NB4 (cell line): ENCODE measurements around the gene NDUFB10.
"Not testable (repeated sequence)": the region's sequence is repeated elsewhere in the genome, so short reads cannot be mapped to it uniquely, and the experiment has no call there.

Experiments used
- MAX ChIP-seq: IDR thresholded peaks from 2 replicates; pipeline ENCODE4 v1.6.1; 2011; ENCODE audit warnings: low read depth, low read length
- MYC ChIP-seq: IDR thresholded peaks from 2 replicates; pipeline ENCODE4 v1.6.1; 2011; ENCODE audit warnings: low read depth, low read length
- TF ChIP-seq, protein P1 (sequence below): IDR thresholded peaks from one replicate; pipeline ENCODE4 v1.5.1; 2012; ENCODE audit warnings: low read depth, low read length

DNA sequence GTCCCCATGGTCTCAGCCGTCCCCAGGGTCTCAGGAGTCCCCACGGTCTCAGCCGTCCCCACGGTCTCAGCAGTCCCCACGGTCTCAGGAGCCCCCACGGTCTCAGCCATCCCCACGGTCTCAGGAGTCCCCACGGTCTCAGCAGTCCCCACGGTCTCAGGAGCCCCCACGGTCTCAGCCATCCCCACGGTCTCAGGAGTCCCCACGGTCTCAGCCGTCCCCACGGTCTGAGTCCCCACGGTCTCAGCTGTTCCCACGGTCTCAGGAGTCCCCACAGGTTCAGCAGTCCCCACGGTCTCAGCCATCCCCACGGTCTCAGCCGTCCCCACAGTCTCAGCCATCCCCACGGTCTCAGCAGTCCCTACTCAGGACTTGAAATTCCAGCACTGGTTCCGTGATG, 39.2 kb upstream of the NDUFB10 start:
- TF ChIP-seq, protein P1, sequence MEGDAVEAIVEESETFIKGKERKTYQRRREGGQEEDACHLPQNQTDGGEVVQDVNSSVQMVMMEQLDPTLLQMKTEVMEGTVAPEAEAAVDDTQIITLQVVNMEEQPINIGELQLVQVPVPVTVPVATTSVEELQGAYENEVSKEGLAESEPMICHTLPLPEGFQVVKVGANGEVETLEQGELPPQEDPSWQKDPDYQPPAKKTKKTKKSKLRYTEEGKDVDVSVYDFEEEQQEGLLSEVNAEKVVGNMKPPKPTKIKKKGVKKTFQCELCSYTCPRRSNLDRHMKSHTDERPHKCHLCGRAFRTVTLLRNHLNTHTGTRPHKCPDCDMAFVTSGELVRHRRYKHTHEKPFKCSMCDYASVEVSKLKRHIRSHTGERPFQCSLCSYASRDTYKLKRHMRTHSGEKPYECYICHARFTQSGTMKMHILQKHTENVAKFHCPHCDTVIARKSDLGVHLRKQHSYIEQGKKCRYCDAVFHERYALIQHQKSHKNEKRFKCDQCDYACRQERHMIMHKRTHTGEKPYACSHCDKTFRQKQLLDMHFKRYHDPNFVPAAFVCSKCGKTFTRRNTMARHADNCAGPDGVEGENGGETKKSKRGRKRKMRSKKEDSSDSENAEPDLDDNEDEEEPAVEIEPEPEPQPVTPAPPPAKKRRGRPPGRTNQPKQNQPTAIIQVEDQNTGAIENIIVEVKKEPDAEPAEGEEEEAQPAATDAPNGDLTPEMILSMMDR, result not testable (repeated sequence)
- TF ChIP-seq MYC, MAX: not testable (repeated sequence)
